Stimulated activated CD8-positive, alpha-beta memory T cell treated with anti-CD3 and anti-CD28 coated beads, Interleukin-2, amount 100 ng/mL, for 48 hours (primary cell): Measurements from ENCODE around the gene HSF5.
"Not testable (repeated sequence)": the region's sequence is repeated elsewhere in the genome, so short reads cannot be mapped to it uniquely, and the experiment has no call there.

Source experiments
- DNase-seq, 2 donors: peaks; one replicate each; pipeline ENCODE4 v3.0.0-alpha.2; 2020; ENCODE audit warnings: low read depth in 2 of 2

The HSF5 gene

DNA sequence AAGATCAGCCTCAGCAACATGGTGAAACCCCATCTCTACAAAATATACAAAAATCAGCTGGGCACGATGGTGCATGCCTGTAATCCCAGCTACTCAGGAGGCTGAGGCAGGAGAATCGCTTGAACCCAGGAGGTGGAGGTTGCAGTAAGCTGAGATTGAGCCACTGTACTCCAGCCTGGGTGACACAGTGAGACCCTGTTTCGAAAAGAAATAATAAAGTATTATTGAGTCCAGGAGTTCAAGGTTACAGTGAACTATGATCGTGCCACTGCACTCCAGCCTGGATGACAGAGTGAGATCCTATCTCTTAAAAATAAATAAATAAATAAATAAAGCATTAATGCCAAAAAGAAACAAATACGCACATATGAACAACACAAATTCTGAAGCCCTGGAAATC, 6.4 kb downstream of the HSF5 start:
- not testable (repeated sequence) for DNase-seq

DNA sequence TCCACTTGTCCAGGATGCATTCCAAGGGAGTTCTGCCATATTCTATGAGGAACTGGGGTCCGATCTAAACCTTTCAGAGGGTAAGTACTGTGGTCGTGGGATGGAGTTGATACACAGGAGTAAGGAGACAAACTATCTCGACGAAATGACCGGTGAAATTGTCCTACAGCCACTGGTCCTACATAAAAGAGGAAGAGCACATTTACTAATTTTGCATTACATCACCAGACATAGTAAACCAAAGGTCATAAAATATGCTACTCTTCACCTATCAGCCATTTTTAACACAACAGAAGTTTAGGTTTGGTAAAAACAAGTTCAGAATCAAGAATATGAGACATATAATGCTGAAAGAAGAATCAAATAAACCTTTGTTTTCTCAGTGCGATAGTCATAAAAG, 8.1 kb downstream of the HSF5 start:
- DNase-seq, result no peak

DNA sequence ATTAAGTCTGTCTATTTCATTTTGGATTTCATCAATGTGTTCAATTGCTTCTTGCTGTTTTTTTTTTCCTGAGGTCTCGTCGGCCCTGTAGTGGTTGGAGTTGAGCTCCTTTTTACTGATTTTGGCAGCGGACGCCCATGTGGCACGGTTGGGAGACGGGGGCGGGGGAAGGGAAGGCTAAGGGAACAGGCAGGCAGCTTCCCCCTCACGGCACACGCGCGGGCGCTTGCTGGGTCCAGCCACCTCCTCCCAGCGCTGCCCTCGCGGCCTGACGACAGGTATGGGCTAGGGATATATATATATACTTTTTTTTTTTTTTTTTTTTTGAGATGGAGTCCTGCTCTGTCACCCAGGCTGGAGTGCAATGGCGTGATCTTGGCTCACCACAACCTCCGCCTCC, 11.4 kb downstream of the HSF5 start:
- DNase-seq, result no peak

DNA sequence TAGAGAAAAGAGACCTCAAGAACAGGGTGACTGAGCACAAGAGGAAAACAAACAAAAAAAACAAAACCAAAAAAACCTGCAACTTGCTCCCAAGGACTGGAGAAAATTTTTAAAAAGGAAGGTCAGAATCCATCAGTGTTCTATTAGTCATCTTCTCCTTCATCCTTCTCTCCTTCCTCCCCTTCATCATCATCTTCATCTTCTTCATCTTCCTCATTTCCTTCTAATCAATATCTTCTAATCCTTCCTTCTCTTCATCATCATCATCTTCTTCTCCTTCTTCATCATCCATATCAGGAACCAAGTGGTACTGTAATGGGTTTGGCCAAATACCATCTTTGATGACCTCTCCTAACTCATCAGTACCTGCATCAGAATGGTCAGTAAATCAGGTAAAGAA, 12.2 kb downstream of the HSF5 start:
- DNase-seq, result no peak

DNA sequence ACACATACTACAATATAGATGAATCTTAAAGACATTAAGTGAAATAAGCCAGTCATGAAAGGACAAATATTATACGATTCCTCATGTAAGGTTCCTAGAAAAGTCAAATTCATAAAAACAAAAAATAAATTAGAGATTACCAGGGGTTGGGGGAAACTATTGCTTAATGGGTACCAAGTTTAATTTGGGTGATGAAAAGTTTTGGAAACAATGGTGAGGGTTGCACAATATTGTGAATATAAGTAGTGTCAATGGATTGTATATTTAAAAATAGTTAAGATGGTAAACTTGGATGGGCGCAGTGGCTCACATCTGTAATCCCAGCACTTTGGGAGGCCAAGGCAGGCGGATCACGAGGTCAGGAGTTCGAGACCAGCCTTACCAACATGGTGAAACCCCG, 17.9 kb downstream of the HSF5 start:
- DNase-seq, result no peak

DNA sequence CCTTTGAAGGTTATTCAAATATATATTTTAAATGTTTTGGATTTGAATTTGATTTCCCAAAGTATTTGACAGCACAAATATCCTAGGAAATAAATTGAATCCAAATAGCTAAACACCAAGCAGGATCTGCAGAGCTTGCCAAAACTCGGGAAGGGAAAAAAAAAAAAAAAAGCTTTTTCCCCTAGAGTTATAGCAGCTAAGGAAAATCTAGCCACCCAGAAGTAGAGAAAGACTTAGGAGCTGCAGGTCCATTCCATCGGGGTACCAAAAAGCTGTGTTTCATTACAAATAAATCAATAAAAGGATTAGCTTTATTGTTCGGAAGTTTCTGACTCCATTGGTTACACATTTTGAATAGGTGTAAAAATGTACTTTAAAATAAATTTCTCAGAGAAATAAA, 19.3 kb downstream of the HSF5 start:
- no peak for DNase-seq

DNA sequence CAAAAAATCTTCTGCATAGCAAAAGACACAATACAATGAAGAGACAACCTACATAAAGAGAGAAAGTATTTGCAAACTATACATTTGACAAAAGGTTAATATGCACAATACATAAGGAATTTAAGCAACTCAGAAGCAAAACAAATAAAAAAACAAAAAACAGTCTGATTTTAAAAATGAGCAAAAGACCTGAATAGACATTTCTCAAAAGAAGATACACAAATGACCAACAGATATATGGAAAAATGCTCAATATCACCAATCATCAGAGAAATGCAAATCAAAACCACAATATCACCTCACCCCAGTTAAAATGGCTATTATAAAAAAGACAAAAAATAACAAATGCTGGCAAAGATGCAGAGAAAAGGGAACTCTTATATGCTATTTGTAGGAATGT, 32.7 kb downstream of the HSF5 start:
- no peak for DNase-seq

DNA sequence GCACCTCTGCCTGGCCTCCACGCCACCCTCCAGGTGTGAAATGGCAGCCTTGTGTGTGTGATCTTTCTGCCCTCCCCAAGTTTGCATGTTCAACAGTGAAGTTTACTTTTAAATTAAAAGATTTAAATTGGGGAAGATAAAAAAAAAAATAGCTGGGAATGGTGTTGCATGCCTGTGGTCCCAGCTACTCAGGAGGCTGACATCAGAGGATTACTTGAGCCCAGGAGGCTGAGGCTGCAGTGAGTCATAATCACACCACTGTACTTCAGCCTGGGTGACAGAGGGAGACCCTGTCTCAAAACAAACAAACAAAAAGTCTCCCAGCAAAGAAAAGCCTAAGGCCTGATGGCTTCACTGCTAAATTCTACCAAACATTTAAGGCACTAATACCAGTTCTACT, 35.5 kb downstream of the HSF5 start:
- no peak for DNase-seq

DNA sequence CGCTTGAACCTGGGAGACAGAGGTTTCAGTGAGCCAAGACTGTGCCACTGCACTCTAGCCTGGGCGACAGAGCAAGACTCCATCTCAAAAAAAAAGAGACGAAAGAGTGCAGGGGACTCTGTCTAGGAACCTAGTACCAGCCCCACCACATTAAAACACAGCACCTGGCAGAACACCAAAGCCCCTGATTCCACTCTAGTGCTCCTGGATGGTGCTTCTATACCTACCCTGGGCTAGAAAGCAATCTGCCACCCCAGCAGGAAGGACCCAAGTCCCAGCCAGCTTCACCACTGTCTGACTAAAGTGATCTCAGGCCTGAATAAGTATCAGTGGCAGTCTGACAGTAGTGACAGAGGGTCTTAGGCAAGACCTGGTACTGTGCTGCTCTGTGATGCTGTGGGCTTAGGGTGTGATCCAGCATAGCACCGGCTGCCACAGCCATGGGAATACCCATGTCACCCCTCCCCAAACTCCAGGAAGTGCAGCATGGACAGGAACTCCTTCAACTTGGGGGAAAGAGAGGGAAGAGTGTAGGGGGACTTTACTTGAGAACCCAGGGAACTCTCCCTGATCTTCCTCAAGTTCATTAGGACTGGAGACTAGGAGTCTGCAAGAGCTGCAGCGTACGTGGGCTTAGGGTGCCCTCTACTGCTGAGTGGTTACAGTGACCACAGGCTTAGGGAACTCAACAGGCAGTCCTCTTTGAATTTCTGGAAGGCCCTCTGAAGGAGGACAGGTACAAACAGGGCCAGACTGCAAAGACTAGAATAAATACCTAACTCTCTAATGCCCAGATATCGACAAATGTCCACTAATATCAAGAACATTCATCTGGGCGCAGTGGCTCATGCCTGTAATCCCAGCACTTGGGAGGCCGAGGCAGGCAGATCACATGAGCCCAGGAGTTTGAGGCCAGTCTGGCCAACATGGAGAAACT, 40.9 kb downstream of the HSF5 start:
- peak; percentile 46 to 62 for DNase-seq

DNA sequence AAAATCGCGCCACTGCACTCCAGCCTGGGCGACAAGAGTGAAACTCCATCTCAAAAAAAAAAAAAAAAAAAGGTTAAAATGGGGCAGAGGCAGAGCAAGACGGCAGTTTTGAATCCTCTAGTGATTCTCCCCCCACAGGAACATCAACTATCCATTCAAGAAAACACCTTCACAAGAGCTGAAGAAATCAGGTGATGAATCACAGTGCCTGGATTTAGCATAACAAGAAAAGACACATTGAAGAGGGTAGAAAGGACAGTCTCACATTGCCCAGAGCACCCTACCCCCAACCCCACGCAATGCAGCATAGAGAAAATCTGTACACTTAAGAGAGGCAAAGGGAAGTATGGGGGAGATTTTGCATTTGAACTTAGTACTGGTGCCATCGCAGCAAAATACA, 42.1 kb downstream of the HSF5 start:
- DNase-seq, result no peak

DNA sequence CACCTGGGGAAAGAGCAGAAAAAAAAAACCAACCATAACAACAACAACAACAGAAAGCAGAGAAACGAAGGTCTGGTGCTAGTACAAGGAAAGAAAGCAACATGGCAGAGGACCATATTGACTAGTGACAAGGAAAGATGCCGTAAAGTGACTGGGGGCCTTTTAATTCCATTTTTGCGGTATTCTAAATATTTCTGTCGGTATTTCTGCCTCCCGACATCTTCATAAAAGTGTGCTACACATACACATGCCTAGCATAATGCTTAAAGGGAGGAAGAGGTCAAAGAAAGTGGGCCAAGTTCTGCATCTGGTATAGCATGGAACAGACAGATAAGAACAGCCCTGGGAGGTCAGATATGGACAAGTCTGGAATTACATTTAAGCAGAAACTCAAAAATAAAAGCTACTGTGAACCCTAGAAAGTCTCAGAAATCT, 51.4 kb downstream of the HSF5 start:
- no peak for DNase-seq

DNA sequence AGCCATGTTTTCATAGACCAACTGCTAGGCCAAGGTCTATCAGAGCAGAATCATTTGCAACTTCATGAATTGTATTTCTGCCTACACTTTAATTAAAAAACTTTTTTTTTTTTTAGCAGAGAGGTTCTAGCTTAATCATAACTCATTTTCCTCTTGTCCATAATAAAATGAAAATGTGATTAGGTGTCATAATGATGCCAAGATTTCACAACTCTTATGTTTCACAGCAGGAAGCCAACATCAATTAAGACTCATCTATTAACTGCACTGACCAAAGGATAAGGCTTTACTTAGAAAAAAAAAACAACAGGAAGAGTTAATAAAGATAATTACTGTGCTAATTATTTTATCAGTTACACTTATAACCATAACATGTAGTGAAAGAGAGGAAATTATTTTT, 52.0 kb downstream of the HSF5 start:
- no peak for DNase-seq

DNA sequence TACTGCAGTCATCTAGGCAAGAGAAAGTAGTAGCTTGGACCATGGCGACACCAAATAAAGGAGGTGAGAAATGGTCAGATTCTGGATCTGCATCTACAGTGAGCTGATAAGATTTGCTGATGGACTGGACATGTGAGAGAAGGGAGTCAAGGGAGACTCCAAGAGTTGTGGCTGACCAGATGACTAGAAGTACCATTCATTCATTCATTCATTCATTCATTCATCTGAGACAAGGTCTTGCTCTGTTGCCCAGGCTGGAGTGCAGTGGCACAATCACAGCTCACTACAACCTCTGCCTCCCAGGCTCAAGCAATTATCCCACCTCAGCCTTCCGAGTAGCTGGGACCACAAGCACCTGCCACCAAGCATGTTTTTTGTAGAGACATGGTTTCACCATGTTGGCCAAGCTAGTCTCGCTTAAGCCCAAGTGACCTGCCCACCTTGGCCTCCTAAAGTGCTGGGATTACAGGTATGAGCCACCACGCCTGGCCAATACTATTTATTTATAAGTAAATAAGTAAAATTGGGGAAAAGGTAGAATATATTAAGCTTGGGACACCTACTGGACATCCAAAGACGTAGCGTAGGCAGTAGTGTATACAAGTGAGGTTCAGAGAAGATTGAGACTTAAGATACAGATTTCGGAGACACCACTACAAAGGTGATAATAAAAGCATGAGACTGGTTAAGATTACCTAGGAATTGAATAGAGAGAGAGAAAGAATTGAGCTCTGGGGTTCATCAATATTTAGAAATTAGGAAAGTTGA, 55.2 kb downstream of the HSF5 start:
- DNase-seq, result no peak

DNA sequence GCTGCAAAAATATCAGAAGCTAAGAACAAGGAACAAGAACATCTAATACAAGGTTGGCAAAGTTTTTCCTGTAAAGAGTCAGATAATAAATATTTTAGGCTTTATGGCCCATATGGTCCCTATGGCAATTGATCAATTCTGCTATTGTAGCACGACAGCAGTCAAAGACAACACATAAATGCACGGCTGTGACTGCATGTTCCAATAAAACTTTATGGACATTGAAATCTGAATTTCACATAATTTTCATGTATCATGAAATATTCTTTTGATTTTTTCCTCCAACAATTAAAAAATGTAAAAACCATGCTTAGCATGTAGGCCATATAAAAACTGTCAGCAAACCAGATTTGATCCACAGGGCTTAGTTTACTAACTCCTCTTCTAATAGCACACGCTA, 60.4 kb downstream of the HSF5 start:
- no peak for DNase-seq

DNA sequence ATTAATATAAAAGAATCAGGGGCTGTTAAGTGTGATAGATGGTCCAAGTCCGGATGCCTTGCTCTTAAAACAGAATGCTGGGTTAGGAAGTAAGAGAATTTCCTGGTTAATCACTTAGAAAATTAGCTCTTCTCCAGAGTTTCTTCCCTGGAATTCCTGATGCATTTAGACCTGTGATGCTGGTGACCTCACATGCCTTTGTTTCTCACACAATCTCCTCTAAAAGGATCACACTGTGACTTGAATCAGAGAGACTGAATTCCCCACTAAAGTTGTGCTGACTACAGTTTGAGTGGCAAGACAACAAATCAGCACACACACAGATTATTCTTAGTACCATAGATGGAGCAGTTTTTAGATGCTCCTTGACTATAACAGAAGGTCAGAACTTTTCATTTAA, 66.5 kb downstream of the HSF5 start:
- no peak for DNase-seq

DNA sequence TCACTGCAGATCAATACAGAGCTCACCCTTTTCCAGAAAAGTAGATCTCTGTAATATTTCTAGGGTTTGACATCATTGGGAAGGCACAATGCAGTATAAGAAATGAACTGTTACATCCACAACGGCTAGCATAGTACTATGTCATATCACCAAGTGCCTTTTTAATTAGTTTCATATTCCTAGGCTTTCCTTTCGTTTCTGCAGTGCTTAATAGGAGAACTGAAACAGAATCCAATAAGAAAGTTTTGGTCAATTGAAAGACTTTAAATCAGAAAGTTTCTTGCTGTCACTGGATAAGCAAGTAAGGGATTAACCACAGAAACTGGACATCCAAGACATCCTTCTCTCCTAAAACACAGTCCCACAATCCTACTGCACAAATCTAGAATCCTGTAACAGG, 67.4 kb downstream of the HSF5 start:
- DNase-seq, result no peak

DNA sequence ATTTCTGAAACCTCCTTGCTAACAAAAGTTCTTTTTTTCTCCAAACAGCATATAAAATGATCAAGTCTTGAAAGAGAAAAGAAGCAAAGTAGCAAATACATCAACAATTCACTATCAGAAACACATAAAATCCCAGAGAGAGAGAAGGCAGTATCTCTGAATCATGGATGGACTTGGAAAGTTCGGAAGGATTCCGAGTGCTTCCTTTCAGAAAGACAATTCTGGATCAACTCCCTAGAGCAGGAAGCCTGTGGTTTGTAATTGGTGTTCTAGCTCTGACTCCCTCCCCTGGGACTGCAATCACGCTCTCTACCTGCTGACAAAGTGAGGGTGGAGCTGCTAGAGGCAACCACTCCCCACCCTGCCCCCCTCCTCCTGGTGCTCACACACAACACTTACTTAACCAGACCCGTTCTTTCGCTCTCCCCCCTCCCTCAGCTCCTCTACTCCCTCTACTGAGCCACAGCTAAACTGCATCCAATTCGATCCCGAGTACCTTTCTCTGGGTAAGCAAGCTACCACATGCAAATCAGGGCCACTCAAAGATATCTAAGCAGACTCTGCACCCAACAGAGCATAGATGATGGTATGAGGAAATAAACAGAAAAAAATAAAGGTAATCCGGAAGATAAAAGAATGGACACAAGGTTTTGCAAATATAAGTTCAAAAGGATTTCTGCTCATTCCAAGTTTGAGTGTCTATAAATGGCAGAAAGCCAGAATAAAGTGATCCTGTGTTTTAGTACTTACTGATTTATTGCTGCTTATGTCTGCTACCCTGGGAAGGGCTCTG, 70.7 kb downstream of the HSF5 start, which contains the start of gene RNF43:
Gene RNF43 (minus strand): TSS at position 235 of the 793 bp plus-strand sequence. CDS start 1,957 bp downstream, outside the sequence.
- DNase-seq, result peak; percentile 50 to 77

DNA sequence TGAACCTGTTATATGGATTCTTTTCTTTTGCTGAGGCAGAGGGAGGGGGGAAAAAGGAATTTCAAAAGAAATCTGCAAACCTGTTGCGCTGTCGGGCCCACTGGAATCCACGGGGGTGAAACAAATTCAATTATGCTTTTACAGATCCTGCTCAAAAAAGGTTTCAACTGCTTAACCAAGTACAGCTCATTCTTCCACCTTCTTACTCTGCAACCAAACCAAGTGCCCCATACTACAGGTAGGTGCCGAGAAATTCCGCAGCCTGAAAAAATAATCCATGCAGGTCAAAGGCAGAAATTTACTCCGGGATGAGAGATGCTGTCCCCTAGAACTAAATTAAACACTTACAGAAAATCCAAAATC, 71.3 kb downstream of the HSF5 start:
- DNase-seq, result no peak

DNA sequence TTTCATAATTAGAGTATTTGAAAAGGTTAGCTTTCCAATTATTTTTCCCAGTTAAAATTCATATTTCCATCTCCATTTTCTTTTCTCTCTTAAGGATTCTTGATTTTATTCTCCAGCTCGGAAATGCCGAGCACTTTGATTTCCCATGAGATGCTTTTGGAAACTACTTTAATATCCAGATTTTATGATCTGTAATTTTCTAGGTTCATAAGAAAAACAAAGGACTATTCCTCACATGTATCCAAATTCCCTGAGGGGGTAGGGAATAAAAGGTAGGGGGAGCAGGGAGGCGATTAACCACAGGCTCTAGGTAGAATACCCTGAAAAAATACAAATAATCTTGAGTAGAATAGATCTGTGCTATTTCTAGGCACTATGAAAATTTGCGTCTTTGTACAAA, 71.8 kb downstream of the HSF5 start:
- DNase-seq, result no peak

DNA sequence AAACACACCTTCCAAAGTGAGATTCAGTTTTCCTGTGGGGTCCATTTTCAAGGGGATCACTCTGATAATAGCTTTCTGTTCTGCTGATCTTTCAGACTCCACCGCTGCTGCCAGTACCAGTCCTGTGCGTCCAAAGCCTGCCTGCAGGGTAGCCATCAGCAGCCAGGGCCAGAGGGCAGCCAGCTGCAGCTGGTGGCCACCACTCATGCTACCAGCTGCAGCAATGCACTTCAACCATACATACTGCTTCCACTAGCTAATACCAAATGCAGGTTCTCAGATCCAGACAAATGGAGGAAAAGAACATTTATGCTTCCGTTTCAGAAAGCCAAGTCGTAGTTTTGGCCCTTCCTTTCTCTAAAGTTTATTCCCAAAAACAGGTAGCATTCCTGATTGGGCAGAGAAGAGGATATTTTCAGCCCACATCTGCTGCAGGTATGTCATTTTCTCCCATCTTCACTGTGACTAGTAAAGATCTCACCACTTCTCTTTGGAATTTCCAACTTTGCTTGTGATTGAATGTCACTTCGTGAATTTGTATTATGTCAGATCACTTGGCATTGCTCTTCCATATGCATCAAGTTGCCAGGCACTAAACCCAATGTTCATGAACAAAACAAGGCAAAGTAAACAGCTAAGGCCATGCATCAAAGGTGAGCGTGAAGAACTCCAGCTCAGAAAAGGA, 72.7 kb downstream of the HSF5 start:
- DNase-seq, result no peak

DNA sequence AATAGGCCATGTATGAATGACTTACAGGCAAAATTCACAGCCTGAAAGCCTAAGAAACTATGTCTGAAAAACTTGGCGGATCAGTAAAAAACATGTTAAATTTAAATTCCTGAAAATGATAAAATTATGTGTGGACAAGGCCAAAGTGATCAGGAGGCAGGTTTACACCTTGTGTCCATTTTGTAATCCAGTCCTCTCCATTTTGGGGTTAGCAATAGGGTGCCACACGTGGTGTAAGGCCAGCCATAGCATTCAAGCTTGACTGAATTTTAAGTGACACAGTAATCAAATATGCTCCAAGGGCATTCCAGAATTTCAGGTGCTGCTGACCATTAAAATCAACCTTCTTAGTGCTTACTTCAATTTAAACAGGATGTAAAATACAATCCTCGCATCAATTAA, 73.6 kb downstream of the HSF5 start:
- no peak for DNase-seq

DNA sequence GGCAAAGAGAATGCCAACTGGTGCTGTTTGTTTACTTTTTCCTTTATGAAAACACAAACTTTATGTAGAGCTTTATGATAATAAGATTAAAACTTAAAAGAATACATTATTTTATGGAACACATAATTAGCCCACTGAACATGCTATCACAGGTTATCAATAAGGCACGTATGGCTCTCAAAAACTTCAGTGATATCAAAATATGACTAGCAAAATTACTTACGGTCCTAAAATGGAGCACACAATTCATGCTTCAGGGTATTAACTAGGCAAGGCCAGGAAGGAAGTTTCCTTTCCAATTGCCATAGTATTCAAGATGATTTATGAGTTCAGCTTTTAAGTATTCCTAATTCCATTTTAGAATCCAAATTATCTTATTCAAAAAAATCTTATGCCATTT, 74.5 kb downstream of the HSF5 start:
- DNase-seq, result no peak
